ENCODE measurements around the gene NUMB.

Gene NUMB

GRCh38 chr14:73242357-73242901, 215.9 kb downstream of the NUMB start:
- Histone ChIP-seq H3K4me1 (ENCODE audit: low read depth, poor library complexity, severe bottlenecking) (no peaks in the 10 kb centered on the region), H3K4me2 (no peak overlapping the region), H3K27me3 (ENCODE audit: insufficient read depth, low read depth) (no peaks in the 10 kb centered on the region), H4K20me1 (ENCODE audit: insufficient read depth) (no peaks in the 10 kb centered on the region), H3K36me3 (ENCODE audit: insufficient read depth) (no peaks in the 10 kb centered on the region), H3K79me2 (ENCODE audit: insufficient read depth, low read depth) (no peaks in the 10 kb centered on the region), H3K9ac (no peak overlapping the region), H2AFZ (ENCODE audit: low read depth) (no peak overlapping the region), H3K4me3 (IDR thresholded peaks at IDR 0.05; ENCODE audit: insufficient read depth, low read depth, low read length) (no peak overlapping the region), H3K27ac (no peak overlapping the region)
- no peak for TF ChIP-seq CTCF (conservative IDR thresholded peaks at IDR 0.05; ENCODE audit: low read depth, low read length)

- Histone ChIP-seq H3K27me3 (ENCODE audit: insufficient read depth, low read depth) (no peaks in the 10 kb centered on the region), H4K20me1 (ENCODE audit: insufficient read depth) (no peaks in the 10 kb centered on the region), H3K9ac (no peak overlapping the region), H3K4me2 (no peak overlapping the region), H2AFZ (ENCODE audit: low read depth) (no peak overlapping the region), H3K27ac (no peak overlapping the region), H3K36me3 (ENCODE audit: insufficient read depth) (no peaks in the 10 kb centered on the region), H3K79me2 (ENCODE audit: insufficient read depth, low read depth) (no peaks in the 10 kb centered on the region), H3K4me1 (ENCODE audit: low read depth, poor library complexity, severe bottlenecking) (no peaks in the 10 kb centered on the region), H3K4me3 (IDR thresholded peaks at IDR 0.05; ENCODE audit: insufficient read depth, low read depth, low read length) (no peak overlapping the region)
- no peak for TF ChIP-seq CTCF (conservative IDR thresholded peaks at IDR 0.05; ENCODE audit: low read depth, low read length)
Observed at GRCh38 chr14:73241481-73242165, 216.7 kb downstream of the NUMB start.

GRCh38 chr14:73240816-73241480, 217.4 kb downstream of the NUMB start:
- H3K27me3 ChIP-seq (ENCODE audit: insufficient read depth, low read depth), result no peaks in the 10 kb centered on the region
- H3K9ac ChIP-seq, result no peak overlapping the region
- H4K20me1 ChIP-seq (ENCODE audit: insufficient read depth), result no peaks in the 10 kb centered on the region
- H3K4me3 ChIP-seq (IDR thresholded peaks at IDR 0.05; ENCODE audit: insufficient read depth, low read depth, low read length), result no peak overlapping the region
- no peak overlapping the region for H3K27ac ChIP-seq
- no peaks in the 10 kb centered on the region for H3K79me2 ChIP-seq (ENCODE audit: insufficient read depth, low read depth)
- no peaks in the 10 kb centered on the region for H3K36me3 ChIP-seq (ENCODE audit: insufficient read depth)
- no peaks in the 10 kb centered on the region for H3K4me1 ChIP-seq (ENCODE audit: low read depth, poor library complexity, severe bottlenecking)
- no peak overlapping the region for H2AFZ ChIP-seq (ENCODE audit: low read depth)
- TF ChIP-seq CTCF (conservative IDR thresholded peaks at IDR 0.05; ENCODE audit: low read depth, low read length), result no peak
- H3K4me2 ChIP-seq, result no peak overlapping the region

- Histone ChIP-seq H3K4me1 (ENCODE audit: low read depth, poor library complexity, severe bottlenecking) (no peaks in the 10 kb centered on the region), H3K9ac (no peak overlapping the region), H3K4me3 (IDR thresholded peaks at IDR 0.05; ENCODE audit: insufficient read depth, low read depth, low read length) (no peak overlapping the region), H3K36me3 (ENCODE audit: insufficient read depth) (no peaks in the 10 kb centered on the region), H2AFZ (ENCODE audit: low read depth) (no peak overlapping the region), H4K20me1 (ENCODE audit: insufficient read depth) (no peaks in the 10 kb centered on the region), H3K27ac (no peak overlapping the region), H3K27me3 (ENCODE audit: insufficient read depth, low read depth) (no peaks in the 10 kb centered on the region), H3K4me2 (no peak overlapping the region), H3K79me2 (ENCODE audit: insufficient read depth, low read depth) (no peaks in the 10 kb centered on the region)
- TF ChIP-seq CTCF (conservative IDR thresholded peaks at IDR 0.05; ENCODE audit: low read depth, low read length), result no peak
Observed at GRCh38 chr14:73239393-73240241, 218.7 kb downstream of the NUMB start.
